Pulmonary artery endothelial cell (primary cell): ENCODE results near the gene SH3RF1. TPM values are rescaled to one million over a fixed set of nuclear protein-coding genes. Genes with fewer than 3 reads are reported as not detected.
"Not testable (repeated sequence)": the region's sequence is repeated elsewhere in the genome, so short reads cannot be mapped to it uniquely, and the experiment has no call there.

Experiments used
- DNase-seq: peaks from one replicate; pipeline ENCODE4 v3.0.0-alpha.2; 2011; ENCODE audit warnings: low read depth, low spot score
- total RNA-seq: library from RNA; depleted of rRNA; stranded (reverse); fragments of >200 nt; gene quantifications from 2 replicates; pipeline ENCODE4 v1.2.3, GENCODE V29; 2014

The SH3RF1 gene
- total RNA-seq: 18.4 and 21.3 TPM in 2 replicates

GRCh38 chr4:169270810-169271691, at the start of gene SH3RF1:
Gene SH3RF1, minus strand, starts transcription at chr4:169270956. Its CDS starts 1,744 bp downstream, at chr4:169269212.
- peak; percentile 57 for DNase-seq

DNA sequence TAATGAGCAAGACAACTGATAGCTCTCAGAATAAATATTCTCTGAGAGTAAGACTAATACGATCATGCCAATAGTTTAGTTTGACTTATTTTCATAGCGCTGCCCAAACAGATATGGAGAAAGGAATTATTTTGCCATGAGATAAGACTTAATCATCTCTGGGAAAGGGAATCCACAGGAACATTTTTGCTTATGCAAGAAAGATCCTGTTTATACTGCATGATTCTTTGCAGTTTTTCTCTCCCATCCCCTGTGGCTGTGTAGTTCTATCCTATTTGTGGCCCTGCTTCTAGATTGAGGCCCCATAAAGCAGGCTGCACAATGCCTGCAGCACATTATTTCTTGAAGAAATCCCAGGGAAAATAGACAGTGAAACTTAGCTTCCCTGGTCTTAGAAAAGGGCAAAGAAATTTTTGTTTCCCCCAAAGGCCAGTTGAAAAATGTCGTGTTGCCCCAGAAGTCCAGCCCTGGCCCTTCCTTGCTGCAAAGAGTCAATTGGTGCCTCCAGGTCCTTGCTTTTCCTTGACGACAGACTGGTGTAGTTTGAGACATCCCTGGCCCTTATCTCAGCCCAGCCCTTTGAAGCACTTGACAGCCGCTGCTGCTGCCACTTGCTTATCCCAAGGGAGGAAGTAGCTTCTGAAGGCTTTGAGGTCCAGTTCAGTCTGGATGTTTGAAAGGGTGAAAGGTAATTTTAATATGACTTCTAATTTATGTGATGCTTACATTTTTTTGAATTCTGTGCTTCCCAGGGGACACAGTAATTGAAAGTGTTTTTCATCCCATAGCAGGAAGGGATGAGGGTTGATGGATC, 45.0 kb upstream of the SH3RF1 start:
- no peak for DNase-seq

DNA sequence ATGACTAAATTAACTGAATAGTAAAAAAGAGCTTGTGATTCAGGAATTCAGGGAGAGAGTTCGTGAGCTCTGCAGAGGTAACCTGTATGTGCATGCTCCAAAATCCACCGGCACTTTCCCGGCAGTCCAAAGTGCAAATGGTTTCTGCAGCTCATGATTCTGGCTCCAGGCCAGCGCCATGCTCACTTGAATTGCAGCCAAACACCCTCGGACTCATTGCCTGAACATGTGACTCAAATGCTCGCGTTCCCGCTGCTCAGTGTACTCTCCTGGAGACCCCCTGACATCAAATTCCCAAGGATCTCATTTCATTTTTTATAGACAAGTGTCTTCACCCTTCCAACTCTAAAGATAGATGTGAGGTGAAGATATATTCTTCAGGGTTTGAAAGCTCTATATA, 44.1 kb upstream of the SH3RF1 start:
- DNase-seq: peak; percentile 44

DNA sequence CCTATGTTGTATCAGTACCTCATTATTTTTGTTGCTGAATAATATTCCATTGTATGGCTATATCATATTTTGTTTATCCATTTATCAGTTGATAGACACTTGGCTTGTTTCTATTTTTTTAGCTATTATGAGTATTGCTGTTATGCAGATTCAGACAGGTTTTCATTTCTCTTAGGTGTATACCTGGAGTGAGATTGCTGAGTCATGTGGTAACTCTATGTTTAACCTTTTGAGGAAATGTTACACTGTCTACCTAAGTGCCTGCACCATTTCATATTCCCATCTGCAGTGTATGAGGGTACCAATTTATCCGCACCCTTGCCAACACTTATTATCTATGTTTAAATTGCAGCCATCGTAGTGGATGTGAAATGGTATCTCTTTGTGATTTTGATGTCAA, 43.0 kb upstream of the SH3RF1 start:
- DNase-seq: no peak

- DNase-seq: no peak
Observed at GRCh38 chr4:169312690-169313422, 42.1 kb upstream of the SH3RF1 start.

DNA sequence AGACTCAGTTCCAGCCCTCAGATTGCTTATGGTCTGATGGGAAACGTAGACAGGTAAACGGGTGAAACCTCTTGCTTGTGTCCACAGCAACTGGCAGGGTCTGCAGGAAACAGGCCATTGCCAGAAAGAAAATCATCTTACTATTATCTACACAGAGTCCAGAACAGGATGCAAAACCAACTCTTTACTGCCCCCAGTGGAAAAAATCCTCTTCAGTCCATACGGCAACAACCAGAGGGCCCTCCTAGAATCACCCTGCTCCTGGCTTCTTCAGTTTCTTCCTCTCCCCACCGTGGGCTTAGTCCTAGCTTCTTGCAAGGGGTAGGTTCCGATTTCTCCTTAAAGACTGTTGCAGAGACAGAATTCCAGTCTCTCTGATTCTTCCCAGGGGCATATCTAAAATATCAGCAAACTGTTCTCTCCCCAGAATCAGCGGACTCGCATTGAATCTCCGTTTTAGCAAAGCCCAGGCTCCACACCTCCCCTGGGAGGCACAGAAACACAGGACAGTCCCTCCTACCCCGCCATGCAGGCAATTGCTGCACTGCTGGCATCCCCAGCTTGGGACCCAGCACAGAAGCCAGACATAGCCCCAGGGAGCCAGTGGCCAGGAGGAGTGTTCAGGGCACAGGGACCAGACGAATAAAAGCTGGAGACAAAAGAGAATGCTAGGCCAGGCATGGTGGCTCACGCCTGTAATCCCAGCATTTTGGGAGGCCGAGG, 41.0 kb upstream of the SH3RF1 start:
- peak; percentile 22 for DNase-seq

DNA sequence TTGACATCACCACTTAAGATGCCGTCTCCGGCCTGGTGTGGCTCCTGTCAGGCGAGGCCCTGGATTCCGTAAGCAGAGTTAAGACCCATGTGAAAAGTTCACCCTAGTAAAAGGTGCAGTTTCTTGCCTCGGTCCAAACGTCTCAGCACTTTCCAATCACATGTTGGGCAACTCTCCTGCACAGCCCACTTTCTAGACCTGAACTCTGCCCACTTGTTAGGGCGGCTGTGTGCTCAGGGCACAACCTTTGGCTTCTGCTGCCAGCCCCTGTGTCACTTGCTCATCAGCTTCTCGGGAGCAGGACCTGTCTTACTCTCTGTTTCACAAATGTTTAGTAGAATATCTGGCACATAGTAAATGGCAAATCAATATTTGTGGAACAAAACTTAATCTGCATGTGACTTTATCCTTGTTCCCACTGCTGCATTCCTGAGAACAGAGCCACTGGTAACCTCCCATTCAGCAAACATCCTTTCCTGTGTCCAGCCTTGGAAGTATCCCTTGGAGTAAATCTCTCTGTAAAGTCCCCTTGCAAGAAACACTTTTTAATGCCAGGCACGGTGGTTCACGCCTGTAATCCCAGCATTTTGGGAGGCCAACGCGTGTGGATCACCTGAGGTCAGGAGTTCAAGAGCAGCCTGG, 38.7 kb upstream of the SH3RF1 start:
- DNase-seq: no peak

- no peak for DNase-seq
Observed at GRCh38 chr4:169307576-169307975, 36.8 kb upstream of the SH3RF1 start.

GRCh38 chr4:169305651-169306050, 34.9 kb upstream of the SH3RF1 start:
- no peak for DNase-seq

DNA sequence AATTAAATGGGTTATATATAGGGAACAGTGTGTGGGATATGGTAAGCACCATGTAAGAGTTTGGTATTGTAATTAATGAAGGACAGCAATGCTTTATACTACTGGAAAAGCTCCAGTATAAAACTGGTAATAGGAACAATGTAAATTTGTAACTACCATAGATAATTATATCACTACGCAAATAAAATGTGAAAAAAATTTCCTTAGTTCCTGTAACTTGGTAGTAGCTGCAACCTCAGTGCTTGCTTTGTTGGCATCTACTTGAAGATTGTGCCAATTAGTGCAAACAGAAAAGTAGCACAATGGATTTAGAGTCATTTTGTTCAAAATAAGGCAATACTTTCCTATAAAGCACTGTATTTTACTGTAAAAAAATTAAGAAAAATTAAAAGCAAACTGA, 34.4 kb upstream of the SH3RF1 start:
- no peak for DNase-seq

- no peak for DNase-seq
Observed at GRCh38 chr4:169295822-169296221, 25.1 kb upstream of the SH3RF1 start.

DNA sequence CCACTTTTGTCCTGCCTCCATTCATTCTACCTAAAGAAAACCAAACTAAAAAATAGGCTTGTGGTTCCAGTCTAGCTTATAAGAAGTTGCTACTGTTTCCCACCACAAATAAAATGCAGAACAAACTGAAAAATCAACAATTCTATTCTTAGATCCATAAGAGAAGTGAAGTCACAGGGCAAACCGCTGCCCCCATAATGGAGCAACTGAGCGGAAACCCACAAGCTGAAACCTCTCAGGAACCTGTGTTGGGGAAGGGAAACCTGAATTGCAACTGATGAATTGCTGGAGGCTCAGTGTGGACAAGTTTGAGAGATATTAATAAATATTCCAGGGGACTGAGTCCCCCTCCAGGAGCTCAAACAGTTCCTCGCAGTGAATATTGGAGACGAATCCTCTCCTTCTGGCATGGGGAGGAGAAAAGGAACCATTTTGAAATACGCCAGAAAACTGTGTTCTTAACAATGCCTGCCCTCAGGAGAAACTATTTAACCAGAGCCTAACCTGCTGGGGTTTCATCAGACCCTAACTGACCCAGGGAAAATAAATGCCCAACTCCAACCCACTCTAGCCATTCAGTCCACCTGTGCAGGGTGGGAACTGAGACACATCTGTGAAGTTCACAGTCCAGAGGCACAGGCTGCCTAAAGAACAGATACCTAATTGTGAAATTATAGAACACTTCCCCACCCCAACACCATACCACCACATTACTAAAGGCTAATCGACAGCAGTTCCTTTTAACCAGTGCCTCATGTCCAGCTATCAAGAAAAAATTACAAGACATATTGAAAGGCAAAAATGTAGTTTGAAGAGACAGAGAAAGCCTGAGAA, 22.8 kb upstream of the SH3RF1 start:
- DNase-seq: no peak

- not testable (repeated sequence) for DNase-seq
Observed at GRCh38 chr4:169287983-169288382, 17.2 kb upstream of the SH3RF1 start.

- no peak for DNase-seq
Observed at GRCh38 chr4:169286562-169287301, 16.0 kb upstream of the SH3RF1 start.

DNA sequence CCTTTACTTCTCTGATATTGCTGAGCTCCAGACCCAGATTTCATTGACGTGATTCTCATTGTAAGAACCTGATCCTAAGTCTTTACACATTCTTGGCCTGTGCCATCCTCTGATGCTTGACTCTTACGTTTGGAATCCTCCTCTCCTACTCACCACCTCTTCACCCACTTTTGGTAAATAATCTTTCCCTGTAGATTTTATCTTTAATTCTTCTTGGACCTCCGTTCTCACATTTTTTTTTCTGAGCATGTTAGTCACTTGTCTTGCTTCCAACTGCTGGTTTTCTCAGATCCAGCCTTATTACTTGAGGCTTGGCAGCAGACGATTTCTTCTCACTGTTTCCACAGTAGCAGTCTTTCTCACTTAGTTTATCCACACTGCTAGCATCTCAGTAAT, 12.4 kb upstream of the SH3RF1 start:
- DNase-seq: no peak

DNA sequence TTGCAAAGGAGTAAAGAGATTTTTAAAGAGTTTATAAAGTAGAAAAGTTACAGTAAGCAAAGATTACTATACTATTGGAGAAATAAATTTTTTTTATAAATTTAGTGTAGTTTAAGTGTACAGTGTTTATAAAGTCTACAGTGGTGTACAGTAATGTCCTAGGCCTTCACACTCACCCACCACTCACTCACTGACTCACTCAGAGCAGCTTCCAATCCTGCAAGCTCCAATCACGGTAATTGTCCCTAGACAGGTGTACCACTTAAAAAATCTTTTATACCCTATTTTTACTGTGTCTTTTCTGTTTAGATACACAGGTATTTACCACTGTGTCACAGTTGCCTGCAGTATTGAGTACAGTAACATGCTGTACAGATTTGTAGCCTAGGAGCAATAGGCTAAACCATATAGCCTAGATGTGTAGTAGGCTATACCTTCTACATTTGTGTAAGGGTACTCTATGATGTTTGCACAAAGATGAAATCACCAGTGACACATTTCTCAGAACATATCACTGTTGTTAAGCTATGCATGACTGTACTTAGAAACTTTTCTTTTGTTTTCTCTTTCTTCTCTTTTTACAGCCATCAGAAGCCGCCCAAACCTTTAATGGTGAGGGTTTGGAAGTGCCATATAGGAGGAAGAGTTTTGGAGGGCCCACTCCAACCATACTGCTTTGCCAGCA, 11.8 kb upstream of the SH3RF1 start:
- DNase-seq: no peak

- DNase-seq: no peak
Observed at GRCh38 chr4:169279108-169279507, 8.4 kb upstream of the SH3RF1 start.

DNA sequence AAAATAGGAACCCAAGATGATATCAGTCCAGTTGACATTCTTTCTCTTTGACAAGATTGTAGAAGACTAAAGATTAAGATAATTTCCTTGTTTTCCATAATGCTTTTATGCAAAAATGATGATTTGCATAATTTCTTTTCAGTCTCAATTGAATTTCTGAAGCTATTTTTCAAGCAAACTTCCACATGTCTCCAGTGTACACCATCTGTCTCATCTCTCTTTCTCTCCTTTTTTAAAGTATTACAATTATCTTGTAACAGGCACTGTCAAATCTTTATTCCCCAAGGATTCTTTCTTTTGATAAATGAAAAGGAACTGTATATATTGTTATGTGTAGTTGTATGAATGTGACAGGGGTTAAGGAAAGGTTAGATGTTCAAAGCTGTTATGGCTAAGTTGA, 7.9 kb upstream of the SH3RF1 start:
- no peak for DNase-seq
